PC-9 (cell line): ENCODE results near the gene RHBDD1.

Experiments used
- EZH2 ChIP-seq: fragments of 200-600 bp; sonication (generic); IDR thresholded peaks from 2 replicates; pipeline ENCODE4 v1.8.0; 2017; ENCODE audit warnings: antibody characterized with exemption, low read depth
- TF ChIP-seq, protein P1 (sequence below): fragments of 200-600 bp; sonication (generic); conservative IDR thresholded peaks from 2 replicates; pipeline ENCODE4 v1.6.1; 2017; ENCODE audit warnings: mixed run types, antibody characterized with exemption, mild to moderate bottlenecking, moderate library complexity

DNA sequence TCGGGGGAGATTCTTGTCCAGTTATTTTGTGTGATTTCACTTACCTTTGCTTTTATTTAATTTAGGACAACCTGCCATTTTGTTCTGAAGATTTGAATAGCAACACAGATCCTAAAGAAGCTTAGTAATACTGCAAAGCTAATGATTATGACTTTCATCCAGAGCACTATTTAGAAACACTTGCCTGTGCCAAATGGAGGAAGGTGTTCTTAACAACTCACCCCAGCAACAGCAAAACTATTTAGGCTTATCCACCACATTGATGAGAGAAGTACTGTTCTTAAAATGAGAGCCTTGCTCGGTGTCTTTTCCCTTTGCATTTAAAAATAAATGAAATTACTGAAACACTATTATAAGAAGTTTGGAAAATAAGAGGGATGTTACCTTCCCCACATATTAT, 59.7 kb downstream of the RHBDD1 start:
- TF ChIP-seq, protein P1, sequence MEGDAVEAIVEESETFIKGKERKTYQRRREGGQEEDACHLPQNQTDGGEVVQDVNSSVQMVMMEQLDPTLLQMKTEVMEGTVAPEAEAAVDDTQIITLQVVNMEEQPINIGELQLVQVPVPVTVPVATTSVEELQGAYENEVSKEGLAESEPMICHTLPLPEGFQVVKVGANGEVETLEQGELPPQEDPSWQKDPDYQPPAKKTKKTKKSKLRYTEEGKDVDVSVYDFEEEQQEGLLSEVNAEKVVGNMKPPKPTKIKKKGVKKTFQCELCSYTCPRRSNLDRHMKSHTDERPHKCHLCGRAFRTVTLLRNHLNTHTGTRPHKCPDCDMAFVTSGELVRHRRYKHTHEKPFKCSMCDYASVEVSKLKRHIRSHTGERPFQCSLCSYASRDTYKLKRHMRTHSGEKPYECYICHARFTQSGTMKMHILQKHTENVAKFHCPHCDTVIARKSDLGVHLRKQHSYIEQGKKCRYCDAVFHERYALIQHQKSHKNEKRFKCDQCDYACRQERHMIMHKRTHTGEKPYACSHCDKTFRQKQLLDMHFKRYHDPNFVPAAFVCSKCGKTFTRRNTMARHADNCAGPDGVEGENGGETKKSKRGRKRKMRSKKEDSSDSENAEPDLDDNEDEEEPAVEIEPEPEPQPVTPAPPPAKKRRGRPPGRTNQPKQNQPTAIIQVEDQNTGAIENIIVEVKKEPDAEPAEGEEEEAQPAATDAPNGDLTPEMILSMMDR: no peak
- TF ChIP-seq EZH2: no peak
